COLO668 (cell line): ENCODE data around the gene PPIP5K1.
"Not testable (repeated sequence)": the region's sequence is repeated elsewhere in the genome, so short reads cannot be mapped to it uniquely, and the experiment has no call there.

Source experiments
- DNase-seq: peaks from one replicate; lab custom pipeline; 2025; ENCODE audit not compliant: unreplicated experiment; lab: John Stamatoyannopoulos, UW

PPIP5K1 gene

GRCh38 chr15:43589778-43590466, at the start of gene PPIP5K1:
Gene PPIP5K1, minus strand, starts transcription at chr15:43590208. Its CDS starts 5,704 bp downstream, at chr15:43584504.
- not testable (repeated sequence) for DNase-seq

- DNase-seq: not testable (repeated sequence)
These were observed 48.6 kb upstream of the PPIP5K1 start for GRCh38 chr15:43638464-43639204.

GRCh38 chr15:43626937-43627336, 36.9 kb upstream of the PPIP5K1 start:
- not testable (repeated sequence) for DNase-seq

DNA sequence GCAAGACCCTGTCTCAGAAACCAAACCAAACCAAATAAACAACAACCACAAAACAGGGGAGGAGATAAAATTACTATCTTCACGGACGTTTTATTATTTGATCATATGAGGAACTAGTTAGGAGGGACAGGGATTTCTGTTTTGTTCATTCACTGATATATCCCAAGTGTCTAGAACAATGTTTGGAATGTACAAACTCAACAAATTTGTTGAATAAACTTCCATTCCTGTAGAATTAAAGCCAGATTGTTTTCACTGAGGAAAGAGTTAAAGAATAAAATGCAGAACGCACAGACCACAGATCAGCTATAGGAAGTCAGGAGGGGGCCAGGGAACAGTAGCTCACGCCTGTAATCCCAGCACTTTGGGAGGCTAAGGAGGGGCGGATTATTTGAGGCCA, 35.1 kb upstream of the PPIP5K1 start:
- DNase-seq: no peak

DNA sequence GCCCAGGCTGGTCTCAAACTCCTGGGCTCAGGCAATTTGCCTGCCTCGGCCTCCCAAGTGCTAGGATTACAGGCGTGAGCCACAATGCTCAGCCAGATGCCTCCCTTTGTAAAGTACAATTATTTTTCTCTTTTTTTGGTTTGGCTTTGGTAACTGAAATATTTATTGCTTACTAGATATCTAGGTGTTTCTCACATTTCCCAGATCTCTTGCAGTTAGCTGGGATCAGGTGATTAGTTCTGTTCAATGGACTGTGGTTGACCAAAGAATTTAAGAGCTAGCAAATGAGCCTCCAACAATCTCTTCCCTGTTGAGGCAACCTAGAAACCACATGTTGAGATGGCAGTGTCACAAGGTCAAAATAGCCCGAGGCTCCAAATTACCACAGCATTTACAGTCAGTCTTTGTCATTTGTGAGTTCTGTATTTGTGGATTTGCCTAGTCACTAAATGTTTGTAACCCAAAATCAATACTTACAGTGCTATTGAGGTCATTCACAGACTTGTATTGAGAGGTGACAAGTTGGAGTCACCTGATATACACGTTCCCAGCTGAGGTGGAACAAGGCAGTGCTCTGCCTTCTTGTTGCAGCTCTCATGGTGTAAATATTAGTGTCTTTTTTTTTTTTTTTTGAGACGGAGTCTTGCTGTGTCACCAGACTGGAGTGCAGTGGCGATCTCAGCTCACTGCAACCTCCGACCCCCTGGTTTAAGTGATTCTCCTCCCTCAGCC, 32.2 kb upstream of the PPIP5K1 start:
- DNase-seq: not testable (repeated sequence)

DNA sequence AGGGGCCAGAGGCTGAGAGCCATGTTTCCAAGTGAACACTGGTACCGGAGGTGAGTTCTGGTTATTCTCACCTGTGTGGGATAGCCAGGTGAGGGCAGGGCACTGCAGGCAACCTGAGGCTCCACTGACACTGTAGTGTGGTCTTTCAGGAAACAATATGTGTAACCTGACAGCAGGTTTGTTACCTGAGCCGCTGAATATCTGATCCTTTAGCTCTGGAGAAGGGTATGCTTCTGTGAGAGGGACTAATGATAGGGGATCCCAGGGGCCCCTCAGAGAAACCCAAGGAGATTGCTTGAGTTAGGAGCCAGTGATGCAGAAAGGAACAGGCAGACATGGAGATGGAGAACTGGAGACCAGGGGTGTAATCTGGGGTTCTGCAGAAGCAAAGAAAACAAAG, 28.7 kb upstream of the PPIP5K1 start, which contains the start of gene STRC:
Gene STRC (minus strand): TSS at position 101 of the 400 bp plus-strand sequence. CDS start 78 bp downstream, at position 23.
- DNase-seq: not testable (repeated sequence)

GRCh38 chr15:43617750-43618149, 27.7 kb upstream of the PPIP5K1 start:
- not testable (repeated sequence) for DNase-seq

DNA sequence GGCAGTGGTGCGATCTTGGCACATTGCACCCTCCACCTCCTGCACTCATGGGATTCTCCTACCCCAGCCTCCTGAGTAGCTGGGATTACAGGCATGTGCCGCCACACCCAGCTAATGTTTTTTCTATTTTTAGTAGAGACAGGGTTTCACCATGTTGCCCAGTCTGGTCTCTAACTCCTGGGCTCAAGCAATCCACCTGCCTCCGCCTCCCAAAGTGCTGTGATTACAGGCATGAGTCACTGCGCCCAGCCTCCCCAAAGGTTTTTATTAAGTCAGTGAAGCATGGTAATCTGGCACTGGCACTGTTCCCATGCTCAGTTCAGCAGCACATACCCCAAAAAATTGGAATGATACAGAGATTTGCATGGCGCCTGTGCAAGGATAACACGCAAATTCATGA, 12.2 kb upstream of the PPIP5K1 start:
- peak; percentile 49 for DNase-seq

DNA sequence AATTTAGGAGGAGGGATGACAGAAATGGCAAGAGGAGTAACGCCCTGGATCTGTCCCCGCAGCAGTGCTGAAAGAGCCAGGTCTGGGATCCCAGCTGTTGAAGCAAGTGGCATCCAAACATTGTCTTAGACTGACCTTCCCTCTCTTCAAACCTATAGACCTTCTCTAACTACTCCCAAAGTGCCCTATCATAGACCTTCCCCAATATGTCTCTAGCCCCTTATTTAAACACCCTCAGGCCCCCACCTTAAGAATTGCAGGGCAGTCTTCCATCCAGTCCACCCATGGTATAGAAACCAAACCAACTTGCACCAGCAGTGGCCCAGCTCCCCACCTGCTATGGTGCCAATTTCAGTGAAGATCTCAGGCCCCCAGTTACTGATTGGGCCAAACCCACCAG, 10.2 kb upstream of the PPIP5K1 start:
- DNase-seq: not testable (repeated sequence)

GRCh38 chr15:43599131-43599530, 9.1 kb upstream of the PPIP5K1 start:
- DNase-seq: not testable (repeated sequence)

DNA sequence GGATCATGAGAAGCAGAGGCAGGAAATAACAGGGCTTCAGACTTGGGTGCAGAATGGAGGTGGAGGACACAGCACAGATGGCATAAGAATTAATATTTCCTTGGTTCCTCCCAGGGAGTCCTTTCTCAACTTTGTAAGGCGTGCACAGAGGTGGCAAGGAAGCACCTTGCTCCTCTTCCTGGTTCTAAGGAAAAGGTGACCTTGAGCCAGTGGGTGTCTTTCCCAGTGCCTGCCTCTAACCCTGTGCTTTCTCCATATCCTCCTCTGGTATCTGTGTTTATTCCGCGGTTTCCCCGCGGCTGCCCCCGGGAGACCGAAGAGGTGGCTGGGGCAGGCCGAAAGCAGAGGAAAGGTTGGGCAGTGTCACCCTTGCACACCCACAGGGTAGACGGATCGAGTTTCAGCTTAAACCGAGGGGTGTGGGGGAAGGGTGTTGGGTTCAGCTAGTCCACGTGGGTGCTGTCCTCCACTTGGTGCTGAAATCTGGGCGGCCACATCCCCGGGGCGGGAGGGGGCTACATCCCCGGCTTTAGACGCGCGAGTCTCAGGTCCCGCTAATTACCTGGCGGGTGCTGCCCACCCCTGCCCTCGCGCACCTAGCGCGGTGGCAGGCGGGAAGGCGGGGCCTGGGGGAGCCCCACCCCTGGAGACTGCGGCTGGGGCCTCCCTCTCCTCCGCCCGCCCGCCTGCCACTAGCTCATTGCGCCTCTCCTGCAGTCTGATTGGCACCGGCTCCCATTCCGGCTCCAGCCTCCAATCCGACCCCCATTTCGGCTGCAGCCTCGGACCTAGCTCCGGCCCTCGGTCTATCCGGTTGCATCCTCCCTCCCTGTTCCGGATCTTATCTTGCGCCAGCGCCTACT, 3.6 kb upstream of the PPIP5K1 start, which contains the start of gene CKMT1B:
Gene CKMT1B (plus strand): TSS at position 700 of the 863 bp plus-strand sequence. CDS start 192 bp downstream, outside the sequence.
- not testable (repeated sequence) for DNase-seq

GRCh38 chr15:43592841-43593240, 2.8 kb upstream of the PPIP5K1 start:
- DNase-seq: not testable (repeated sequence)

DNA sequence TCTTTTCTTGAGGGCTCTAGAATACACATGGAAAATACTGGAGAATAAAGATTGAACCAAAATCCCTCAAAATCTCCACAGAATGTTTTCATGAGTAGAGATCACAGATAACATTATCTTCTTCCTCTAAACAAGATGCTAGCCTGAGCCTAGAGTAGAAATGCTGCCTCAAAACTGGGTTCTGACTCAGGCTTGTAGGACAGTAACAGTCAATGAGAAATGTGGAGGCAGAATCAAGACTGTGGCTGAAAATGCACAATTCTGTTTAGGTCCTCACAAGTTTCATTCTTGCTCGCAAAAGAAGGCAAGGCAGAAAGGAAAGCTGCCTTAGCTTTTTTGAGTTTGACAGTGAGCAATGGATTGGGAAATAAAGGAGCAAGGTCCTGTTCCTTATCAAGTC, 15.4 kb downstream of the PPIP5K1 start:
- DNase-seq: not testable (repeated sequence)

GRCh38 chr15:43566615-43567014, 23.4 kb downstream of the PPIP5K1 start:
- DNase-seq: not testable (repeated sequence)

- not testable (repeated sequence) for DNase-seq
These were observed 26.2 kb downstream of the PPIP5K1 start for GRCh38 chr15:43563793-43564192.

DNA sequence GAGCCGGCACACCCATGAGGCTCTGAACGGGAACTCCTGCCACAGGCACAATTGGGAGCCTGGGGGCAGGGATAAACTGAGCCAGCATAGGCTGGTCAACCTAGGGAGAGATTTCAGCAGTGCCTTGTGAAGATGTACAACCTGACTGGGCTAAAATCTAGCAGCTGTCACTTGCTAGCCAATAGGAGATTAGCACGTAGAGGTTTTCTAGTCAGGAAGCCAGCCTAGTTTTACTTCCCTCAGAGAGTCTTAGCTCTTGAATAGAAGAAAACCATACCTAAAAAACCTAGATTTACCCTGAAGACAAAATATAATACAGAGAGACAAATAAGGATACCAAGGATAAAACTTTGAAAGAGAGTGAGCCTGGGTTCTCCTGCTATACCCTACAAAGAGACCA, 27.3 kb downstream of the PPIP5K1 start:
- DNase-seq: not testable (repeated sequence)

- no peak for DNase-seq
These were observed 37.0 kb downstream of the PPIP5K1 start for GRCh38 chr15:43552986-43553385.

GRCh38 chr15:43552256-43552655, 37.8 kb downstream of the PPIP5K1 start:
- DNase-seq: no peak

DNA sequence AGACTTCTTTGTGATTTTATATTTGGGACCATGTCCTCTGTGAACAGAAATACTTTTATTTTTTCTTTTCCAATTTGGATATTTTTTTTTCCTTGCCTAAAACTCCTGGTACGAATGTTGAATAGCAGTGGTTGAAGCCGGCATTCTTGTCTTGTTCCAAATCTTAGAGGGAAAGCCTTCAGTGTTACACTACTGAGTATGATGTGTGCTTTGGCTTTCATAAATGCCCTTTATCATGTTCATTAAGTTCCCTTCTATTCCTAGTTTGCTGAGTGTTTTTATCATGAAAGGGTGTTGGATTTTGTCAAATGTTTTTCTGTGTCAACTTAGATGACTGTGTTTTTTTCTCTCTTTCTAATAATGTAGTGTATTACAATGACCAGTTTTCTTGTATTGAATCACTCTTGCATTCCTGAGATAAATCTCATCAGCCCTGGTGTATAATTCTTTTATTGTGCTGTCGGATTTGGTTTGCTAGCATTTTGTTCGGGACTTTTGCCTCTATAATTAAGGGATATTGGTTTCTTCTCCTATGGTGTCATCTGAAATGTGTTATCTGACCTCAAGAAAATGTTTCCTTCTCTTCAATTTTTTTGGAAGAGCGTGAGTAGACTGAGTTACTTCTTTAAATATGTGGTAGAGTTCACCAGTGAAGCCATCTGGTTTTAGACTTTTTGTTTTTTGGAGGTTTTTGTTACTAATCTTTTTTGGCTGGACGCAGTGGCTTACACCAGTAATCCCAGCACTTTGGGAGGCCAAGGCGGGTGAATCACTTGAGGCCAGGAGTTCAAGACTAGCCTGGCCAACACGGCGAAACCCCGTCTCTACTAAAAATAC, 39.3 kb downstream of the PPIP5K1 start:
- DNase-seq: no peak
